ELF-1 (cell line): ENCODE results near the gene CFAP300.

Source experiments
- DNase-seq: peaks from one replicate; pipeline ENCODE4 v3.0.0-alpha.2; 2016; ENCODE audit warnings: low read depth, low spot score

The CFAP300 gene

DNA sequence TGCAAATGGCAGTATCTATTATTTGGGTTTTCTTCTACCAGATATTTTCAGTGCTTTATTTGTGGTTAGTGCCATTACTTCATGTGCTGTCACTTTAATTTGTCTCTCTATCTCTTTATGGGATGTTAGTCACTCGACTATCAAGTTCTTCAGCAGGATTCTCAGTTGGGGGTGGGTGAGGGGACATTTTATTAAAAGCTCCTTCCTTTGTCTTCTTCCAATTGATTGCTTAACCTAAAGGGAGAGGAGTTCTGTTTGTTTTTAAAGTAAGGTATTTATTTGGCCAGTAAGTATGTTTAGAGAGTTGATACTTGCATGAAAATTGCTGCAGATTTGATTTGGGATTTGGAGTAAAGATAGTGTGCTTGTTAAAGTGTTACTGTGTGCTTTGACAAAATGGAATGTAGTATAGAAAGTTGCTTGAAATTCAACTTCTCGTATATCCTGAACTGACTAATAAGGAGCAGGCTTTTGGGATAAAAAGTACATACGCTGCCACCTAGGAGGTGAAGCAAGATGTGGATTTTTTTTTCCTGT, 73.3 kb downstream of the CFAP300 start:
- no peak for DNase-seq

DNA sequence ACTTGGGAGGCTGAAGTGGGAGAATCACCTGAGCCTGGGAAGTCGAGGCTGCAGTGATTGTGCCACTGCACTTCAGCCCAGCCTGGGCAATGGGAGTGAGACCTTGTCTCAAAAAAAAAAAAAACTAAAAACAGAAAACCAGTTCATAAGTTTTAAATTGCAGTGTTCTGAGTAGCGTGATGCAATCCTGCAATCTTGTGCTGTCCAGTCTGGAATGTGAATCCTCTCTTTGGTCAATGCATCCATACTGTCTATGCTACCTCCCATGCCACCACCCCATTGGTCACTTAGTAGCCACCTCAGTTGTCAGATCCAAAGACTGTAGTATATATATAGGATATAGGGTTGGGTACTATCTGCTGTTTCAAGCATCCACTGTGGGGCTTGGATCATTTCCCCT, 74.1 kb downstream of the CFAP300 start:
- DNase-seq: no peak
